GM18505 (cell line): ENCODE measurements around the gene SLC5A10.

ENCODE experiments used
- ATAC-seq: cut with Tn5 transposase; IDR thresholded peaks from one replicate; pipeline ENCODE4 v1.9.1; 2021; ENCODE audit not compliant: unreplicated experiment
- POLR2A ChIP-seq: IDR thresholded peaks from 4 replicates; pipeline ENCODE4 v1.6.1; 2011; ENCODE audit warnings: borderline replicate concordance; ENCODE audit not compliant: insufficient read depth, insufficient read length; ENCODE audit errors: extremely low read depth

Gene SLC5A10

GRCh38 chr17:18963126-18964017 lies 11.4 kb downstream of the SLC5A10 start:
- no peak for ATAC-seq
- TF ChIP-seq POLR2A = no peak

GRCh38 chr17:18964018-18964351 lies 12.0 kb downstream of the SLC5A10 start:
- no peak for TF ChIP-seq POLR2A
- no peak for ATAC-seq

- no peak for TF ChIP-seq POLR2A
Measured at GRCh38 chr17:18964550-18964949, 12.6 kb downstream of the SLC5A10 start.

GRCh38 chr17:18965530-18966236 lies 13.7 kb downstream of the SLC5A10 start:
- ATAC-seq = no peak
- TF ChIP-seq POLR2A = no peak

More at GRCh38 chr17:18964550-18964949, 12.6 kb downstream of the SLC5A10 start:
- ATAC-seq = no peak

GRCh38 chr17:18966831-18967624 lies 15.1 kb downstream of the SLC5A10 start:
- no peak for ATAC-seq
- no peak for TF ChIP-seq POLR2A

GRCh38 chr17:18967916-18968315 lies 16.0 kb downstream of the SLC5A10 start:
- no peak for ATAC-seq
- no peak for TF ChIP-seq POLR2A

GRCh38 chr17:18968345-18968744 lies 16.4 kb downstream of the SLC5A10 start:
- no peak for ATAC-seq
- no peak for TF ChIP-seq POLR2A

- ATAC-seq = no peak
Measured at GRCh38 chr17:18968945-18969887, 17.3 kb downstream of the SLC5A10 start.

GRCh38 chr17:18970582-18971480 lies 18.9 kb downstream of the SLC5A10 start:
- ATAC-seq = no peak
- TF ChIP-seq POLR2A = no peak

More at GRCh38 chr17:18968945-18969887, 17.3 kb downstream of the SLC5A10 start:
- TF ChIP-seq POLR2A = no peak

- TF ChIP-seq POLR2A = no peak
- no peak for ATAC-seq
Measured at GRCh38 chr17:18971801-18972200, 19.8 kb downstream of the SLC5A10 start.

GRCh38 chr17:18974407-18975149 lies 22.6 kb downstream of the SLC5A10 start:
- ATAC-seq = no peak
- TF ChIP-seq POLR2A = no peak
